HL-60 (cell line): ENCODE results near the gene SAMD14.

ENCODE experiments used
- CTCF ChIP-seq: IDR thresholded peaks from one replicate; pipeline ENCODE4 v1.5.1; 2011; ENCODE audit warnings: low read length, control low read depth, inconsistent platforms; ENCODE audit not compliant: insufficient read depth
- GABPA ChIP-seq: IDR thresholded peaks from 2 replicates; pipeline ENCODE4 v1.6.1; 2012; ENCODE audit warnings: low read depth
- POLR2AphosphoS5 ChIP-seq: IDR thresholded peaks from 2 replicates; pipeline ENCODE4 v1.6.1; 2012; ENCODE audit warnings: low read depth
- REST ChIP-seq: IDR thresholded peaks from 2 replicates; pipeline ENCODE4 v1.6.1; 2012; ENCODE audit warnings: low read depth; ENCODE audit not compliant: insufficient replicate concordance
- SPI1 ChIP-seq: IDR thresholded peaks from 2 replicates; pipeline ENCODE4 v1.6.1; 2012; ENCODE audit warnings: low read depth, mild to moderate bottlenecking, borderline replicate concordance

GRCh38 chr17:50095626-50096037, 34.3 kb downstream of the SAMD14 start:
- TF ChIP-seq SPI1 (no peak), POLR2AphosphoS5 (no peak), CTCF (no peak), REST (no peak), GABPA (no peak)
